ENCODE measurements around the gene MYCBP2.

DNA sequence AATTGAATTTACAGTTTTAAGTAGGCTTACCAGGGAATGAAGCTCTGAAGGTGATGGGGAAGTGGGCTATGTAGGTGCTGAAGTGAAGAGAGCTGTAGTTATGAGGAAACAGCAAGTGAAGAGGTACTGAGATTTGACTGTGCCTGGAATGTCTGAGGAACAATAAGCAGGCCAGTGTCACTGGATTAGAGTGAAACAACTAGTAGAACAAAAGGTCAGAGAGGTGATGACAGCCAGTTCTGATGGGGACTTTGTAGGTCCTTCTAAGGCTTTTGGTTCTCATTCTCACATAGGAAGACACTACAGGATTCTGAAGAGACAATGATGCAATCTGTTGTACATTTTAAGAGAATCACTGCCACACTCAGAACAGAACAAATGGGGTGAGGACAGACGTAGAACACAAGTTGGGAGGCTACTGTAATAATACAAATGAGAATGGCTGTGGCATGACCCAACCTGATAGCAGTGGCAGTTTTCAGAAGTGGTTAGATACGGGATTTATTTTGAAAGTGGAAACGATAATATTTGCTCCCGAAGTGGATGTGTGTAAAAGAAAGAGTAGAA, 130.8 kb downstream of the MYCBP2 start:
- no peak for TF ChIP-seq EZH2phosphoT487 (IDR thresholded peaks at IDR 0.05; ENCODE audit: low read depth, severe bottlenecking, unreplicated experiment)
- TF ChIP-seq, protein P1, sequence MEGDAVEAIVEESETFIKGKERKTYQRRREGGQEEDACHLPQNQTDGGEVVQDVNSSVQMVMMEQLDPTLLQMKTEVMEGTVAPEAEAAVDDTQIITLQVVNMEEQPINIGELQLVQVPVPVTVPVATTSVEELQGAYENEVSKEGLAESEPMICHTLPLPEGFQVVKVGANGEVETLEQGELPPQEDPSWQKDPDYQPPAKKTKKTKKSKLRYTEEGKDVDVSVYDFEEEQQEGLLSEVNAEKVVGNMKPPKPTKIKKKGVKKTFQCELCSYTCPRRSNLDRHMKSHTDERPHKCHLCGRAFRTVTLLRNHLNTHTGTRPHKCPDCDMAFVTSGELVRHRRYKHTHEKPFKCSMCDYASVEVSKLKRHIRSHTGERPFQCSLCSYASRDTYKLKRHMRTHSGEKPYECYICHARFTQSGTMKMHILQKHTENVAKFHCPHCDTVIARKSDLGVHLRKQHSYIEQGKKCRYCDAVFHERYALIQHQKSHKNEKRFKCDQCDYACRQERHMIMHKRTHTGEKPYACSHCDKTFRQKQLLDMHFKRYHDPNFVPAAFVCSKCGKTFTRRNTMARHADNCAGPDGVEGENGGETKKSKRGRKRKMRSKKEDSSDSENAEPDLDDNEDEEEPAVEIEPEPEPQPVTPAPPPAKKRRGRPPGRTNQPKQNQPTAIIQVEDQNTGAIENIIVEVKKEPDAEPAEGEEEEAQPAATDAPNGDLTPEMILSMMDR (IDR thresholded peaks at IDR 0.05; ENCODE audit: poor library complexity): no peak

All from hepatocyte (in vitro differentiated cells).